GM23338 (cell line): ENCODE data around the gene CSTF3. TPM values are rescaled to one million over a fixed set of nuclear protein-coding genes. Genes with fewer than 3 reads are reported as not detected.

Experiments used
- CREB1 ChIP-seq: fragments of 250-450 bp; sonication (Bioruptor Pico); IDR thresholded peaks from 2 replicates; pipeline ENCODE4 v1.5.0; 2020; ENCODE audit warnings: low read depth, mild to moderate bottlenecking, moderate library complexity
- EZH2phosphoT487 ChIP-seq: fragments of 200-600 bp; sonication (generic); IDR thresholded peaks from one replicate; pipeline ENCODE4 v1.8.1; 2018; ENCODE audit warnings: antibody characterized with exemption; ENCODE audit not compliant: unreplicated experiment
- JUNB ChIP-seq: IDR thresholded peaks from one replicate; pipeline ENCODE4 v1.6.1; 2016; ENCODE audit warnings: antibody characterized with exemption; ENCODE audit not compliant: unreplicated experiment
- NANOG ChIP-seq: IDR thresholded peaks from 2 replicates; pipeline ENCODE4 v1.6.1; 2016; ENCODE audit warnings: antibody characterized with exemption, borderline replicate concordance
- POLR2AphosphoS5 ChIP-seq: IDR thresholded peaks from 2 replicates; pipeline ENCODE4 v1.6.1; 2016; ENCODE audit warnings: antibody characterized with exemption, low read depth
- ZNF331 ChIP-seq: fragments of 250-450 bp; sonication (Bioruptor Pico); IDR thresholded peaks from 2 replicates; pipeline ENCODE4 v1.5.0; 2020; ENCODE audit warnings: low read depth, mild to moderate bottlenecking, moderate library complexity
- polyA plus RNA-seq: library from polyadenylated mRNA; unstranded; fragments of >200 nt; fragmentation: Nextera tagmentation; extraction: Ambion mirVana; gene quantifications from 2 replicates; pipeline ENCODE4 v1.2.1, GENCODE V29; 2016
- small RNA-seq: library from RNA; depleted of rRNA; stranded (forward); fragments of <200 nt; gene quantifications from one replicate; pipeline ENCODE3, GENCODE V24; 2014; ENCODE audit warnings: low replicate concordance
- total RNA-seq: library from RNA; depleted of rRNA; stranded (reverse); fragments of >200 nt; shearing (Covaris generic); gene quantifications from 2 replicates; pipeline ENCODE4 v1.2.3, GENCODE V29; 2014; rRNA removed
- TF ChIP-seq, protein P1 (sequence below): fragments of 250-450 bp; sonication (Bioruptor Pico); IDR thresholded peaks from 2 replicates; pipeline ENCODE4 v1.5.0; 2020; ENCODE audit warnings: mild to moderate bottlenecking, moderate library complexity
- TF ChIP-seq, protein P2 (sequence below): IDR thresholded peaks from 2 replicates; pipeline ENCODE4 v1.6.1; 2016; ENCODE audit warnings: antibody characterized with exemption
- TF ChIP-seq, protein P3 (sequence below), 2 experiments: fragments of 200-600 bp in 1 of 2; sonication (generic) in 1 of 2; conservative IDR thresholded peaks; 2 replicates each; pipeline versions ENCODE4 v1.5.1 to v1.6.1; 2016 to 2017; ENCODE audit warnings: antibody characterized with exemption in 2 of 2, low read depth in 2 of 2, mild to moderate bottlenecking in 2 of 2, moderate library complexity in 1 of 2

Gene CSTF3
- total and polyA plus RNA-seq, 2 experiments from 2014 or later = 83.2 to 158 TPM

DNA sequence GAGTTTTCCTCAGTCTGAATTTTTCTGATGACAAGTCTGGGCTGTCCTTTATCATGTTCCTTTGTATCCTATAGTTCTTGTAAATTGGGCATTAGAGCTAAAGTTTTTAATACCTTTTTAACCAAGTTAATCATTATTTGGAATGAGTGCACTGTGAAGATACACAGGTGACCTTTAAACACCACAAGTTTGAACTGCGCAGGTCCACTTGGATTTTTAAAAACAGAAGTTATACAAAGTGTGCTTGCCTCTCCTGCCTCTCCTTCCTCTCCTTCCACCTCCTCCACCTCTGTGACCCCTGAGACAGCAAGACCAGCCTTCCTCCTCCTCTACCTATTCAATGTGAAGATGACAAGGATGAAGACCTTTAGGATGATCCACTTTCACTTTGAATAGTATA, 126.3 kb downstream of the CSTF3 start (continued):
- TF ChIP-seq, protein P1, sequence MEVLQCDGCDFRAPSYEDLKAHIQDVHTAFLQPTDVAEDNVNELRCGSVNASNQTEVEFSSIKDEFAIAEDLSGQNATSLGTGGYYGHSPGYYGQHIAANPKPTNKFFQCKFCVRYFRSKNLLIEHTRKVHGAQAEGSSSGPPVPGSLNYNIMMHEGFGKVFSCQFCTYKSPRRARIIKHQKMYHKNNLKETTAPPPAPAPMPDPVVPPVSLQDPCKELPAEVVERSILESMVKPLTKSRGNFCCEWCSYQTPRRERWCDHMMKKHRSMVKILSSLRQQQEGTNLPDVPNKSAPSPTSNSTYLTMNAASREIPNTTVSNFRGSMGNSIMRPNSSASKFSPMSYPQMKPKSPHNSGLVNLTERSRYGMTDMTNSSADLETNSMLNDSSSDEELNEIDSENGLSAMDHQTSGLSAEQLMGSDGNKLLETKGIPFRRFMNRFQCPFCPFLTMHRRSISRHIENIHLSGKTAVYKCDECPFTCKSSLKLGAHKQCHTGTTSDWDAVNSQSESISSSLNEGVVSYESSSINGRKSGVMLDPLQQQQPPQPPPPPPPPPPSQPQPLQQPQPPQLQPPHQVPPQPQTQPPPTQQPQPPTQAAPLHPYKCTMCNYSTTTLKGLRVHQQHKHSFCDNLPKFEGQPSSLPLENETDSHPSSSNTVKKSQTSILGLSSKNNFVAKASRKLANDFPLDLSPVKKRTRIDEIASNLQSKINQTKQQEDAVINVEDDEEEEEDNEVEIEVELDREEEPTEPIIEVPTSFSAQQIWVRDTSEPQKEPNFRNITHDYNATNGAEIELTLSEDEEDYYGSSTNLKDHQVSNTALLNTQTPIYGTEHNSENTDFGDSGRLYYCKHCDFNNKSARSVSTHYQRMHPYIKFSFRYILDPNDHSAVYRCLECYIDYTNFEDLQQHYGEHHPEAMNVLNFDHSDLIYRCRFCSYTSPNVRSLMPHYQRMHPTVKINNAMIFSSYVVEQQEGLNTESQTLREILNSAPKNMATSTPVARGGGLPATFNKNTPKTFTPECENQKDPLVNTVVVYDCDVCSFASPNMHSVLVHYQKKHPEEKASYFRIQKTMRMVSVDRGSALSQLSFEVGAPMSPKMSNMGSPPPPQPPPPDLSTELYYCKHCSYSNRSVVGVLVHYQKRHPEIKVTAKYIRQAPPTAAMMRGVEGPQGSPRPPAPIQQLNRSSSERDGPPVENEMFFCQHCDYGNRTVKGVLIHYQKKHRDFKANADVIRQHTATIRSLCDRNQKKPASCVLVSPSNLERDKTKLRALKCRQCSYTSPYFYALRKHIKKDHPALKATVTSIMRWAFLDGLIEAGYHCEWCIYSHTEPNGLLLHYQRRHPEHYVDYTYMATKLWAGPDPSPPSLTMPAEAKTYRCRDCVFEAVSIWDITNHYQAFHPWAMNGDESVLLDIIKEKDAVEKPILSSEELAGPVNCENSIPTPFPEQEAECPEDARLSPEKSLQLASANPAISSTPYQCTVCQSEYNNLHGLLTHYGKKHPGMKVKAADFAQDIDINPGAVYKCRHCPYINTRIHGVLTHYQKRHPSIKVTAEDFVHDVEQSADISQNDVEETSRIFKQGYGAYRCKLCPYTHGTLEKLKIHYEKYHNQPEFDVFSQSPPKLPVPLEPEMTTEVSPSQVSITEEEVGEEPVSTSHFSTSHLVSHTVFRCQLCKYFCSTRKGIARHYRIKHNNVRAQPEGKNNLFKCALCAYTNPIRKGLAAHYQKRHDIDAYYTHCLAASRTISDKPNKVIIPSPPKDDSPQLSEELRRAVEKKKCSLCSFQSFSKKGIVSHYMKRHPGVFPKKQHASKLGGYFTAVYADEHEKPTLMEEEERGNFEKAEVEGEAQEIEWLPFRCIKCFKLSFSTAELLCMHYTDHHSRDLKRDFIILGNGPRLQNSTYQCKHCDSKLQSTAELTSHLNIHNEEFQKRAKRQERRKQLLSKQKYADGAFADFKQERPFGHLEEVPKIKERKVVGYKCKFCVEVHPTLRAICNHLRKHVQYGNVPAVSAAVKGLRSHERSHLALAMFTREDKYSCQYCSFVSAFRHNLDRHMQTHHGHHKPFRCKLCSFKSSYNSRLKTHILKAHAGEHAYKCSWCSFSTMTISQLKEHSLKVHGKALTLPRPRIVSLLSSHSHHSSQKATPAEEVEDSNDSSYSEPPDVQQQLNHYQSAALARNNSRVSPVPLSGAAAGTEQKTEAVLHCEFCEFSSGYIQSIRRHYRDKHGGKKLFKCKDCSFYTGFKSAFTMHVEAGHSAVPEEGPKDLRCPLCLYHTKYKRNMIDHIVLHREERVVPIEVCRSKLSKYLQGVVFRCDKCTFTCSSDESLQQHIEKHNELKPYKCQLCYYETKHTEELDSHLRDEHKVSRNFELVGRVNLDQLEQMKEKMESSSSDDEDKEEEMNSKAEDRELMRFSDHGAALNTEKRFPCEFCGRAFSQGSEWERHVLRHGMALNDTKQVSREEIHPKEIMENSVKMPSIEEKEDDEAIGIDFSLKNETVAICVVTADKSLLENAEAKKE (CRISPR knock-in tag) = no peak
- TF ChIP-seq JUNB (no peak), NANOG (no peak), EZH2phosphoT487 (no peak), POLR2AphosphoS5 (no peak), ZNF331 (CRISPR knock-in tag) (no peak), CREB1 (no peak)
- TF ChIP-seq, protein P2, sequence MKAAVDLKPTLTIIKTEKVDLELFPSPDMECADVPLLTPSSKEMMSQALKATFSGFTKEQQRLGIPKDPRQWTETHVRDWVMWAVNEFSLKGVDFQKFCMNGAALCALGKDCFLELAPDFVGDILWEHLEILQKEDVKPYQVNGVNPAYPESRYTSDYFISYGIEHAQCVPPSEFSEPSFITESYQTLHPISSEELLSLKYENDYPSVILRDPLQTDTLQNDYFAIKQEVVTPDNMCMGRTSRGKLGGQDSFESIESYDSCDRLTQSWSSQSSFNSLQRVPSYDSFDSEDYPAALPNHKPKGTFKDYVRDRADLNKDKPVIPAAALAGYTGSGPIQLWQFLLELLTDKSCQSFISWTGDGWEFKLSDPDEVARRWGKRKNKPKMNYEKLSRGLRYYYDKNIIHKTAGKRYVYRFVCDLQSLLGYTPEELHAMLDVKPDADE = no peak
- TF ChIP-seq, protein P3, sequence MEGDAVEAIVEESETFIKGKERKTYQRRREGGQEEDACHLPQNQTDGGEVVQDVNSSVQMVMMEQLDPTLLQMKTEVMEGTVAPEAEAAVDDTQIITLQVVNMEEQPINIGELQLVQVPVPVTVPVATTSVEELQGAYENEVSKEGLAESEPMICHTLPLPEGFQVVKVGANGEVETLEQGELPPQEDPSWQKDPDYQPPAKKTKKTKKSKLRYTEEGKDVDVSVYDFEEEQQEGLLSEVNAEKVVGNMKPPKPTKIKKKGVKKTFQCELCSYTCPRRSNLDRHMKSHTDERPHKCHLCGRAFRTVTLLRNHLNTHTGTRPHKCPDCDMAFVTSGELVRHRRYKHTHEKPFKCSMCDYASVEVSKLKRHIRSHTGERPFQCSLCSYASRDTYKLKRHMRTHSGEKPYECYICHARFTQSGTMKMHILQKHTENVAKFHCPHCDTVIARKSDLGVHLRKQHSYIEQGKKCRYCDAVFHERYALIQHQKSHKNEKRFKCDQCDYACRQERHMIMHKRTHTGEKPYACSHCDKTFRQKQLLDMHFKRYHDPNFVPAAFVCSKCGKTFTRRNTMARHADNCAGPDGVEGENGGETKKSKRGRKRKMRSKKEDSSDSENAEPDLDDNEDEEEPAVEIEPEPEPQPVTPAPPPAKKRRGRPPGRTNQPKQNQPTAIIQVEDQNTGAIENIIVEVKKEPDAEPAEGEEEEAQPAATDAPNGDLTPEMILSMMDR (conservative IDR thresholded peaks at IDR 0.05; ENCODE audit: low read depth in 2 of 2) = no peak

Small RNAs within 50 kb of the gene (small RNA-seq; reads per million reads assigned to genes)
- gene RF00019 = not detected

Other genes starting within 250 kb of the CSTF3 start
- gene DEPDC7, start 145.6 kb downstream of the CSTF3 start, total RNA-seq = 10.9 and 15.3 TPM in 2 replicates
- 8.6 and 9.1 TPM in 2 replicates for gene DEPDC7, start 145.6 kb downstream of the CSTF3 start, polyA plus RNA-seq
- gene TCP11L1, start 121.9 kb downstream of the CSTF3 start, total RNA-seq = 24.9 and 39.0 TPM in 2 replicates
- gene TCP11L1, start 121.9 kb downstream of the CSTF3 start, polyA plus RNA-seq = 3.2 and 5.0 TPM in 2 replicates
- 20.5 and 29.8 TPM in 2 replicates for gene HIPK3, start 95.9 kb upstream of the CSTF3 start, total RNA-seq
- 4.7 and 5.5 TPM in 2 replicates for gene HIPK3, start 95.9 kb upstream of the CSTF3 start, polyA plus RNA-seq
- gene KIAA1549L, start 214.6 kb upstream of the CSTF3 start, total RNA-seq = 4.0 and 4.9 TPM in 2 replicates
- 0.57 and 0.61 TPM in 2 replicates for gene KIAA1549L, start 214.6 kb upstream of the CSTF3 start, polyA plus RNA-seq